ENCODE results near the gene COL6A3. TPM values are rescaled to one million over a fixed set of nuclear protein-coding genes. Genes with fewer than 3 reads are reported as not detected.

The COL6A3 gene
- polyA plus RNA-seq, 1 of the 3 experiments (the other 2 are of a cell fraction) = 18.5 TPM

DNA sequence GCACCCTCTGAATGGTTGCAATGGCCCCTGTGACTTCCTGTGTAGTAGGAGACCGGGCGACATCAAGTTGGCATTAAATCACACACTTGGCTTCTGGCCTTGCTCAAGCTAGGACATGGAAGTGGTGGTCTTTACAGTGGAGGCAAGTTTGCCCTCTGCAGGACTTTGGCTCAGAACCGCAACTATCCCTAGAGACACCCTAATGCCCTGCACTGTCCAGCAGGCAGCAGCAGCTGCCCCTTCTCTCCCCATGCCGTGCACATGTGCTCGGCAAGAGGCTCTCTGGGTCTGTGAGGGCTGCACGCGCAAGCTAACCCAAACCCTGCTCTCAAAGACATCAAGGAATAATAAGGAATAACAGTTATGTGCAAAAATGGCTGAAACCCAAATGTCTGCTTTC is 106.5 kb downstream of the COL6A3 start:
- Histone ChIP-seq H3K9me3 (no peaks in the 10 kb centered on the region), H3K79me2 (ENCODE audit: insufficient read depth) (no peaks in the 10 kb centered on the region), H3K9me2 (no peaks in the 10 kb centered on the region), H3K27ac (ENCODE audit: low read depth in 2 of 2, low read length in 1 of 2) (peak overlapping the region in 1 of 2 experiments; percentile 87; a peak in 1 of 4 replicates), H2AFZ (ENCODE audit: low read depth) (no peak overlapping the region), H3K4me3 (ENCODE audit: low read depth in 2 of 2, low read length in 1 of 2) (no peak overlapping the region), H3F3A (replicated peaks; ENCODE audit: insufficient read depth) (peaks cover 11% of the 10 kb centered on the region), H4K20me1 (ENCODE audit: insufficient read depth) (no peaks in the 10 kb centered on the region), H3K9ac (no peak overlapping the region), H3K36me3 (replicated peaks in 1 of 2; ENCODE audit: control insufficient read depth in 1 of 2, insufficient read depth in 2 of 2, low read length in 1 of 2) (no peaks in the 10 kb centered on the region), H3K27me3 (ENCODE audit: insufficient read depth) (no peaks in the 10 kb centered on the region), H3K4me1 (ENCODE audit: control insufficient read depth in 1 of 2, insufficient read depth in 2 of 2, low read depth in 1 of 2, low read length in 1 of 2) (peaks cover 0 to 10% of the 10 kb centered on the region in 2 experiments; a peak in 3 of 4 replicates), H3K4me2 (no peak overlapping the region)
- no peak for DNase-seq
- ChIA-PET CTCF (interaction anchor here (0.9 to 1.4 kb wide), 3 partner anchors 9 to 142 kb away, joined by 3 to 5 read pairs (median 3); no protein-coding TSS in a partner anchor), POLR2A (no interaction called here)
- TF ChIP-seq RXRA (IDR thresholded peaks at IDR 0.05; ENCODE audit: borderline replicate concordance, low read depth) = no peak
- no peak for TF ChIP-seq GABPA (IDR thresholded peaks at IDR 0.05; ENCODE audit: low read depth)
- no peak for TF ChIP-seq TEAD4 (IDR thresholded peaks at IDR 0.05; ENCODE audit: borderline replicate concordance, insufficient read depth)
- TF ChIP-seq POLR2AphosphoS5 (IDR thresholded peaks at IDR 0.05; ENCODE audit: low read depth, low read length) = no peak
- no peak for TF ChIP-seq TAF1 (IDR thresholded peaks at IDR 0.05; ENCODE audit: borderline replicate concordance, low read depth, low read length)
- no peak for TF ChIP-seq MEF2A (IDR thresholded peaks at IDR 0.05; ENCODE audit: borderline replicate concordance, low read depth)
- no peak for TF ChIP-seq FOXJ3 (CRISPR knock-in tag; IDR thresholded peaks at IDR 0.05)
- no peak for TF ChIP-seq EZH2phosphoT487 (IDR thresholded peaks at IDR 0.05; ENCODE audit: borderline replicate concordance, low read depth)
- no peak for TF ChIP-seq EP300 (IDR thresholded peaks at IDR 0.05; ENCODE audit: borderline replicate concordance in 1 of 2, low read depth in 1 of 2, low read length in 1 of 2)
- TF ChIP-seq JUND (IDR thresholded peaks at IDR 0.05) = no peak
- TF ChIP-seq FOXM1 (IDR thresholded peaks at IDR 0.05; ENCODE audit: low read depth) = no peak
- TF ChIP-seq TCF12 (IDR thresholded peaks at IDR 0.05) = no peak
- TF ChIP-seq FOSL2 (IDR thresholded peaks at IDR 0.05; ENCODE audit: borderline replicate concordance, low read depth) = no peak
- no peak for TF ChIP-seq RAD21 (IDR thresholded peaks at IDR 0.05; ENCODE audit: low read length)
- TF ChIP-seq MXI1 (IDR thresholded peaks at IDR 0.05; ENCODE audit: low read depth, low read length) = no peak
- 94% methylated on average over 6 of the region's 7 CpGs for WGBS (ENCODE audit: low lambda C conversion rate)

DNA sequence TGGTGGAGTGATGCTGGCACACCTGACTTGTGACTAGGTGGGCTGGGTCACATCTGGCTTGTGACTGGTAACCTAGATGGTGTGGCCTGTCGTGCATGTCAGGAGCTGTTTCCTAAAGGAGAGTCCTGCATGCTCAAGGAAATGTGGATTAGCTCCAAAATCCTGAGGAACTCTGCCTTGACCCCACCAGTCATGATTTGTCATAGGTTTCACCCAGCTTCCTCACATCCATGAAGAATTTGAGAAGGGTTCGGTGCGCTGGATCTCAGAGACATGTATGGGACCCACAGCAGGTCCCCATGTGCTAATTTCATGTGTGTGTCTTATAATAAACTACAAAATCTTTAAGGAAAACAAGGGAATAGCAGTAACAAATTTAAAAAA is 107.2 kb downstream of the COL6A3 start:
- Histone ChIP-seq H3K4me3 (ENCODE audit: low read depth in 2 of 2, low read length in 1 of 2) (no peak overlapping the region), H3K79me2 (ENCODE audit: insufficient read depth) (no peaks in the 10 kb centered on the region), H3K9me2 (no peaks in the 10 kb centered on the region), H3K9me3 (no peaks in the 10 kb centered on the region), H3K36me3 (replicated peaks in 1 of 2; ENCODE audit: control insufficient read depth in 1 of 2, insufficient read depth in 2 of 2, low read length in 1 of 2) (no peaks in the 10 kb centered on the region), H3K4me1 (ENCODE audit: control insufficient read depth in 1 of 2, insufficient read depth in 2 of 2, low read depth in 1 of 2, low read length in 1 of 2) (peaks cover 0 to 10% of the 10 kb centered on the region in 2 experiments; a peak in 3 of 4 replicates), H3F3A (replicated peaks; ENCODE audit: insufficient read depth) (peaks cover 6% of the 10 kb centered on the region), H2AFZ (ENCODE audit: low read depth) (no peak overlapping the region), H3K27ac (ENCODE audit: low read depth in 2 of 2, low read length in 1 of 2) (peak overlapping the region in 1 of 2 experiments; percentile 87; a peak in 2 of 4 replicates), H4K20me1 (ENCODE audit: insufficient read depth) (no peaks in the 10 kb centered on the region), H3K27me3 (ENCODE audit: insufficient read depth) (no peaks in the 10 kb centered on the region), H3K9ac (no peak overlapping the region), H3K4me2 (no peak overlapping the region)
- POLR2A ChIA-PET = no interaction called here
- no peak for TF ChIP-seq FOXM1 (IDR thresholded peaks at IDR 0.05; ENCODE audit: low read depth)
- TF ChIP-seq, protein P1, sequence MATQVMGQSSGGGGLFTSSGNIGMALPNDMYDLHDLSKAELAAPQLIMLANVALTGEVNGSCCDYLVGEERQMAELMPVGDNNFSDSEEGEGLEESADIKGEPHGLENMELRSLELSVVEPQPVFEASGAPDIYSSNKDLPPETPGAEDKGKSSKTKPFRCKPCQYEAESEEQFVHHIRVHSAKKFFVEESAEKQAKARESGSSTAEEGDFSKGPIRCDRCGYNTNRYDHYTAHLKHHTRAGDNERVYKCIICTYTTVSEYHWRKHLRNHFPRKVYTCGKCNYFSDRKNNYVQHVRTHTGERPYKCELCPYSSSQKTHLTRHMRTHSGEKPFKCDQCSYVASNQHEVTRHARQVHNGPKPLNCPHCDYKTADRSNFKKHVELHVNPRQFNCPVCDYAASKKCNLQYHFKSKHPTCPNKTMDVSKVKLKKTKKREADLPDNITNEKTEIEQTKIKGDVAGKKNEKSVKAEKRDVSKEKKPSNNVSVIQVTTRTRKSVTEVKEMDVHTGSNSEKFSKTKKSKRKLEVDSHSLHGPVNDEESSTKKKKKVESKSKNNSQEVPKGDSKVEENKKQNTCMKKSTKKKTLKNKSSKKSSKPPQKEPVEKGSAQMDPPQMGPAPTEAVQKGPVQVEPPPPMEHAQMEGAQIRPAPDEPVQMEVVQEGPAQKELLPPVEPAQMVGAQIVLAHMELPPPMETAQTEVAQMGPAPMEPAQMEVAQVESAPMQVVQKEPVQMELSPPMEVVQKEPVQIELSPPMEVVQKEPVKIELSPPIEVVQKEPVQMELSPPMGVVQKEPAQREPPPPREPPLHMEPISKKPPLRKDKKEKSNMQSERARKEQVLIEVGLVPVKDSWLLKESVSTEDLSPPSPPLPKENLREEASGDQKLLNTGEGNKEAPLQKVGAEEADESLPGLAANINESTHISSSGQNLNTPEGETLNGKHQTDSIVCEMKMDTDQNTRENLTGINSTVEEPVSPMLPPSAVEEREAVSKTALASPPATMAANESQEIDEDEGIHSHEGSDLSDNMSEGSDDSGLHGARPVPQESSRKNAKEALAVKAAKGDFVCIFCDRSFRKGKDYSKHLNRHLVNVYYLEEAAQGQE (IDR thresholded peaks at IDR 0.05; ENCODE audit: low read depth, low read length) = no peak
- no peak for TF ChIP-seq CHD2 (IDR thresholded peaks at IDR 0.05; ENCODE audit: low read length, partially characterized antibody)
- TF ChIP-seq, protein P2, sequence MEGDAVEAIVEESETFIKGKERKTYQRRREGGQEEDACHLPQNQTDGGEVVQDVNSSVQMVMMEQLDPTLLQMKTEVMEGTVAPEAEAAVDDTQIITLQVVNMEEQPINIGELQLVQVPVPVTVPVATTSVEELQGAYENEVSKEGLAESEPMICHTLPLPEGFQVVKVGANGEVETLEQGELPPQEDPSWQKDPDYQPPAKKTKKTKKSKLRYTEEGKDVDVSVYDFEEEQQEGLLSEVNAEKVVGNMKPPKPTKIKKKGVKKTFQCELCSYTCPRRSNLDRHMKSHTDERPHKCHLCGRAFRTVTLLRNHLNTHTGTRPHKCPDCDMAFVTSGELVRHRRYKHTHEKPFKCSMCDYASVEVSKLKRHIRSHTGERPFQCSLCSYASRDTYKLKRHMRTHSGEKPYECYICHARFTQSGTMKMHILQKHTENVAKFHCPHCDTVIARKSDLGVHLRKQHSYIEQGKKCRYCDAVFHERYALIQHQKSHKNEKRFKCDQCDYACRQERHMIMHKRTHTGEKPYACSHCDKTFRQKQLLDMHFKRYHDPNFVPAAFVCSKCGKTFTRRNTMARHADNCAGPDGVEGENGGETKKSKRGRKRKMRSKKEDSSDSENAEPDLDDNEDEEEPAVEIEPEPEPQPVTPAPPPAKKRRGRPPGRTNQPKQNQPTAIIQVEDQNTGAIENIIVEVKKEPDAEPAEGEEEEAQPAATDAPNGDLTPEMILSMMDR (IDR thresholded peaks at IDR 0.05) = no peak
- TF ChIP-seq RAD21 (IDR thresholded peaks at IDR 0.05; ENCODE audit: low read length) = no peak
- TF ChIP-seq, protein P3, sequence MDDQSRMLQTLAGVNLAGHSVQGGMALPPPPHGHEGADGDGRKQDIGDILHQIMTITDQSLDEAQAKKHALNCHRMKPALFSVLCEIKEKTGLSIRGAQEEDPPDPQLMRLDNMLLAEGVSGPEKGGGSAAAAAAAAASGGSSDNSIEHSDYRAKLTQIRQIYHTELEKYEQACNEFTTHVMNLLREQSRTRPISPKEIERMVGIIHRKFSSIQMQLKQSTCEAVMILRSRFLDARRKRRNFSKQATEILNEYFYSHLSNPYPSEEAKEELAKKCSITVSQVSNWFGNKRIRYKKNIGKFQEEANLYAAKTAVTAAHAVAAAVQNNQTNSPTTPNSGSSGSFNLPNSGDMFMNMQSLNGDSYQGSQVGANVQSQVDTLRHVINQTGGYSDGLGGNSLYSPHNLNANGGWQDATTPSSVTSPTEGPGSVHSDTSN (IDR thresholded peaks at IDR 0.05) = no peak
- TF ChIP-seq FOXJ3 (CRISPR knock-in tag; IDR thresholded peaks at IDR 0.05) = no peak
- no peak for TF ChIP-seq TAF1 (IDR thresholded peaks at IDR 0.05; ENCODE audit: borderline replicate concordance, low read depth, low read length)
- no peak for TF ChIP-seq EP300 (IDR thresholded peaks at IDR 0.05; ENCODE audit: borderline replicate concordance in 1 of 2, low read depth in 1 of 2, low read length in 1 of 2)
- TF ChIP-seq TEAD4 (IDR thresholded peaks at IDR 0.05; ENCODE audit: borderline replicate concordance, insufficient read depth) = no peak
- 100% methylated on average over 3 of the region's 3 CpGs for WGBS (ENCODE audit: low lambda C conversion rate)
- DNase-seq = no peak
- CTCF ChIA-PET = interaction anchor here (0.9 to 1.3 kb wide), 2 partner anchors 9 to 15 kb away, joined by 3 to 5 read pairs; no protein-coding TSS in a partner anchor

Data from SK-N-SH (cell line).